Endothelial cell of umbilical vein (primary cell): ENCODE data around the gene TNNT3. TPM values are rescaled to one million over a fixed set of nuclear protein-coding genes. Genes with fewer than 3 reads are reported as not detected.

Source experiments
- BruUV-seq: library from RNA; stranded (reverse); fragments of 400-500 nt; replicated peaks from 2 replicates; lab custom pipeline; 2021; lab: Mats Ljungman, UMichigan
- CTCF ChIA-PET: fragments of 300-600, 350-600 bp; sonication (Branson Sonifier 250); formaldehyde crosslinking; loops from one replicate; lab custom pipeline; 2021; ENCODE audit warnings: antibody characterized with exemption, inconsistent platforms; lab: Charles Lee
- POLR2A ChIA-PET: fragments of 300-600, 350-600 bp; sonication (Branson Sonifier 250); formaldehyde crosslinking; loops from one replicate; lab custom pipeline; 2021; ENCODE audit warnings: antibody characterized with exemption, inconsistent platforms; lab: Charles Lee
- DNase-seq: peaks from one replicate; pipeline ENCODE4 v3.0.0-alpha.2; 2011; ENCODE audit warnings: low read depth, low spot score
- FAIRE-seq: peaks from 2 replicates; lab custom pipeline; 2011; peaks lifted over from hg19 to GRCh38; lab: Jason Lieb, UNC
- H2AFZ ChIP-seq: 2 replicates; pipeline ENCODE4 v1.6.0; 2012; ENCODE audit warnings: low read depth, low read length, control low read depth, inconsistent platforms
- H3K27ac ChIP-seq: 2 replicates; pipeline ENCODE4 v1.5.1; 2011; ENCODE audit warnings: low read depth, mild to moderate bottlenecking, control low read depth, low read length, moderate library complexity; ENCODE audit not compliant: insufficient read depth
- H3K27me3 ChIP-seq, 2 experiments: 2 replicates each; pipeline versions ENCODE4 v1.6.0 to v1.6.1; 2011; ENCODE audit warnings: low read length in 2 of 2, mixed read lengths in 1 of 2; ENCODE audit not compliant: control insufficient read depth in 2 of 2, insufficient read depth in 2 of 2
- H3K36me3 ChIP-seq, 2 experiments: 2 replicates in 1 of 2; 3 replicates in 1 of 2; pipeline ENCODE4 v1.5.1; 2011; ENCODE audit warnings: low read length in 2 of 2, mild to moderate bottlenecking in 1 of 2, moderate library complexity in 1 of 2; ENCODE audit not compliant: control insufficient read depth in 2 of 2, insufficient read depth in 2 of 2; ENCODE audit errors: extremely low read depth in 1 of 2
- H3K4me1 ChIP-seq: 3 replicates; pipeline ENCODE4 v1.5.1; 2011; ENCODE audit warnings: mild to moderate bottlenecking, low read length; ENCODE audit not compliant: control insufficient read depth, insufficient read depth; ENCODE audit errors: extremely low read depth
- H3K4me2 ChIP-seq: 2 replicates; pipeline ENCODE4 v1.6.1; 2011; ENCODE audit warnings: low read length, control low read depth, mixed read lengths; ENCODE audit not compliant: insufficient read depth
- H3K4me3 ChIP-seq, 3 experiments: fragments of 200-600 bp in 1 of 3; sonication (generic), shearing (Covaris generic) in 1 of 3; replicated peaks in 1 of 3; 2 replicates each; pipeline ENCODE4 v1.5.1; 2011 to 2016; ENCODE audit warnings: control low read depth in 3 of 3, low read length in 3 of 3, mild to moderate bottlenecking in 2 of 3, inconsistent platforms in 1 of 3, low read depth in 1 of 3, moderate library complexity in 1 of 3; ENCODE audit not compliant: insufficient read depth in 1 of 3
- H3K79me2 ChIP-seq: 2 replicates; pipeline ENCODE4 v1.6.0; 2012; ENCODE audit warnings: low read length, inconsistent platforms; ENCODE audit not compliant: control insufficient read depth, insufficient read depth
- H3K9ac ChIP-seq: replicated peaks from 2 replicates; pipeline ENCODE3; 2011; ENCODE audit warnings: low read length, control low read depth; ENCODE audit not compliant: insufficient read depth; ENCODE audit errors: extremely low read depth
- H3K9me1 ChIP-seq: replicated peaks from 3 replicates; pipeline ENCODE4 v1.6.0; 2011; ENCODE audit warnings: mild to moderate bottlenecking, low read length; ENCODE audit not compliant: control insufficient read depth, insufficient read depth; ENCODE audit errors: extremely low read depth
- H3K9me3 ChIP-seq: replicated peaks from 2 replicates; pipeline ENCODE4 v1.5.1; 2012; ENCODE audit warnings: low read length, inconsistent platforms; ENCODE audit not compliant: control insufficient read depth, insufficient read depth
- H4K20me1 ChIP-seq: replicated peaks from 2 replicates; pipeline ENCODE3; 2011; ENCODE audit warnings: mild to moderate bottlenecking, low read length; ENCODE audit not compliant: control insufficient read depth, insufficient read depth; ENCODE audit errors: extremely low read depth
- CTCF ChIP-seq, 2 donors: IDR thresholded peaks; 1 replicate in 1 of 2; 2 replicates in 1 of 2; pipeline ENCODE4 v1.5.1; 2011; ENCODE audit warnings: low read length in 2 of 2, mild to moderate bottlenecking in 2 of 2, moderate library complexity in 2 of 2, control low read depth in 1 of 2, inconsistent platforms in 1 of 2, low read depth in 1 of 2; ENCODE audit not compliant: insufficient read depth in 1 of 2; ENCODE audit errors: extremely low read depth in 1 of 2
- EZH2 ChIP-seq: IDR thresholded peaks from 2 replicates; pipeline ENCODE4 v1.6.1; 2012; ENCODE audit warnings: borderline replicate concordance, low read depth, mild to moderate bottlenecking, moderate library complexity, low read length, inconsistent platforms; ENCODE audit not compliant: severe bottlenecking
- FOS ChIP-seq: IDR thresholded peaks from 2 replicates; pipeline ENCODE4 v1.6.1; 2011; ENCODE audit warnings: mild to moderate bottlenecking, low read length, moderate library complexity, borderline replicate concordance; ENCODE audit not compliant: insufficient read depth
- GATA2 ChIP-seq: IDR thresholded peaks from 2 replicates; pipeline ENCODE4 v1.7.0; 2011; ENCODE audit warnings: low read depth, mild to moderate bottlenecking, moderate library complexity, mixed read lengths, low read length; ENCODE audit not compliant: insufficient read length, insufficient read depth
- JUN ChIP-seq: IDR thresholded peaks from 2 replicates; pipeline ENCODE4 v1.6.1; 2011; ENCODE audit warnings: borderline replicate concordance, low read depth; ENCODE audit not compliant: insufficient read length, insufficient read depth
- POLR2A ChIP-seq: IDR thresholded peaks from 2 replicates; pipeline ENCODE4 v1.6.1; 2012; ENCODE audit warnings: low read depth, mild to moderate bottlenecking, control low read depth, low read length
- dilution Hi-C: fragments of 300-500 bp; cut with MboI; formaldehyde crosslinking; loops from one replicate; pipeline ENCODE4 v1.15.0; 2019; ENCODE audit warnings: low sequenced_read_pairs; ENCODE audit not compliant: extremely low pct_ligation_motif_present
- intact Hi-C: fragments of 100-400 bp; cut with micrococcal nuclease; formaldehyde crosslinking; loops from one replicate; pipeline ENCODE4 v1.10.0; 2022
- polyA plus RNA-seq, 4 experiments: library from polyadenylated mRNA; depleted of rRNA in 3 of 4; stranded (reverse) in 3 of 4; unstranded in 1 of 4; fragments of >200 nt; gene quantifications; 2 replicates each; pipeline versions ENCODE4 v1.2.1 to v1.2.3, GENCODE V29; 2011 to 2012; ENCODE audit warnings: missing spikeins in 1 of 4
- total RNA-seq: library from RNA; stranded (reverse); gene quantifications from 2 replicates; pipeline ENCODE4 v1.2.3, GENCODE V29; 2021

Gene TNNT3
- total and polyA plus RNA-seq, 2 donors (not counting 3 experiments of a cell fraction or from before 2014, with no cell fraction given) = not detected

- FAIRE-seq = no peak
- intact Hi-C loops (no loop called here), dilution Hi-C loops (no loop called here)
- Histone ChIP-seq H3K36me3 (no peaks in the 10 kb centered on the region), H3K9ac (no peak overlapping the region), H3K4me1 (no peaks in the 10 kb centered on the region), H3K4me2 (no peak overlapping the region), H2AFZ (no peak overlapping the region), H3K4me3 (no peak overlapping the region), H3K9me1 (no peaks in the 10 kb centered on the region), H3K27ac (no peak overlapping the region), H4K20me1 (no peaks in the 10 kb centered on the region), H3K79me2 (no peaks in the 10 kb centered on the region), H3K27me3 (no peaks in the 10 kb centered on the region), H3K9me3 (no peaks in the 10 kb centered on the region)
- no TSS peak for BruUV-seq
- DNase-seq = no peak
- CTCF ChIA-PET = interaction anchor here (0.9 to 2.1 kb wide), 3 partner anchors 25 to 35 kb away, joined by 4 to 10 read pairs (median 4); partner anchors contain the start of gene PRR33
- TF ChIP-seq CTCF (IDR thresholded peaks at IDR 0.05; ENCODE audit: extremely low read depth in 1 of 2, insufficient read depth in 1 of 2, low read depth in 1 of 2, low read length in 2 of 2) = no peak
- TF ChIP-seq FOS = no peak
- no peak for TF ChIP-seq EZH2
- no peak for TF ChIP-seq POLR2A
- no peak for TF ChIP-seq JUN
- TF ChIP-seq GATA2 = no peak
- POLR2A ChIA-PET = no interaction called here
These were observed 2.4 kb upstream of the TNNT3 start for GRCh38 chr11:1916986-1917522.
